GM19463 (cell line): ENCODE results near the gene TBC1D16.

Experiments
- ATAC-seq: cut with Tn5 transposase; IDR thresholded peaks from one replicate; pipeline ENCODE4 v1.9.1; 2021; ENCODE audit warnings: mild to moderate bottlenecking, moderate library complexity; ENCODE audit not compliant: unreplicated experiment

The TBC1D16 gene

GRCh38 chr17:80025140-80025539 lies 10.5 kb downstream of the TBC1D16 start:
- ATAC-seq, result no peak

GRCh38 chr17:80024206-80024972 lies 11.3 kb downstream of the TBC1D16 start:
- ATAC-seq, result no peak

GRCh38 chr17:80023481-80024205 lies 12.0 kb downstream of the TBC1D16 start:
- no peak for ATAC-seq

GRCh38 chr17:80021600-80021999 lies 14.1 kb downstream of the TBC1D16 start:
- ATAC-seq, result no peak

GRCh38 chr17:80018917-80019651 lies 16.6 kb downstream of the TBC1D16 start:
- ATAC-seq, result no peak

GRCh38 chr17:80017226-80018010 lies 18.3 kb downstream of the TBC1D16 start:
- no peak for ATAC-seq

- ATAC-seq, result no peak
Measured at GRCh38 chr17:80012765-80013741, 22.6 kb downstream of the TBC1D16 start.

GRCh38 chr17:80011989-80012555 lies 23.6 kb downstream of the TBC1D16 start:
- ATAC-seq, result no peak

GRCh38 chr17:80010283-80010858 lies 25.3 kb downstream of the TBC1D16 start:
- no peak for ATAC-seq

- no peak for ATAC-seq
Measured at GRCh38 chr17:80009391-80010282, 26.0 kb downstream of the TBC1D16 start.

GRCh38 chr17:80008848-80009247 lies 26.8 kb downstream of the TBC1D16 start:
- ATAC-seq, result no peak

GRCh38 chr17:80008383-80008840 lies 27.3 kb downstream of the TBC1D16 start:
- ATAC-seq, result no peak

- ATAC-seq, result no peak
Measured at GRCh38 chr17:80007939-80008338, 27.7 kb downstream of the TBC1D16 start.

- ATAC-seq, result no peak
Measured at GRCh38 chr17:80006811-80007752, 28.6 kb downstream of the TBC1D16 start.

- ATAC-seq, result no peak
Measured at GRCh38 chr17:80006339-80006720, 29.3 kb downstream of the TBC1D16 start.

GRCh38 chr17:80005360-80006338 lies 30.0 kb downstream of the TBC1D16 start:
- no peak for ATAC-seq
